WTC11 (cell line): ENCODE data around the gene FOXE1. TPM values are rescaled to one million over a fixed set of nuclear protein-coding genes. Genes with fewer than 3 reads are reported as not detected.

Experiments
- ZNF512 ChIP-seq: sonication (generic); formaldehyde crosslinking; IDR thresholded peaks from 2 replicates; pipeline ENCODE4 v1.8.1; 2022; ENCODE audit warnings: missing genetic modification reagents, borderline replicate concordance
- total RNA-seq: library from RNA; stranded (reverse); gene quantifications from 3 replicates; pipeline ENCODE4 v1.2.3, GENCODE V29; 2021

Gene FOXE1
- total RNA-seq, 1 experiment from 2014 or later: 0.09 TPM

- no peak for TF ChIP-seq ZNF512
These were observed 52.2 kb downstream of the FOXE1 start (continued) for GRCh38 chr9:97905228-97905627.

Other genes with a start within 250 kb of the FOXE1 start
- 16.8 to 19.6 TPM (median 18.3 TPM) in 3 replicates for gene TSTD2, start 219.9 kb upstream of the FOXE1 start, total RNA-seq
- 47.8 to 61.1 TPM (median 51.3 TPM) in 3 replicates for gene NCBP1, start 219.4 kb upstream of the FOXE1 start, total RNA-seq
- 2.7 to 3.6 TPM (median 3.0 TPM) in 3 replicates for gene XPA, start 155.9 kb upstream of the FOXE1 start, total RNA-seq
- 3.3 to 4.6 TPM (median 3.9 TPM) in 3 replicates for gene TRMO, start 69.3 kb downstream of the FOXE1 start, total RNA-seq
- 0.11 to 0.14 TPM (median 0.11 TPM) in 3 replicates for gene HEMGN, start 84.9 kb downstream of the FOXE1 start, total RNA-seq
- 149 to 156 TPM (median 150 TPM) in 3 replicates for gene ANP32B, start 130.1 kb downstream of the FOXE1 start, total RNA-seq
- 57.9 to 66.7 TPM (median 61.3 TPM) in 3 replicates for gene NANS, start 203.5 kb downstream of the FOXE1 start, total RNA-seq